ACC112 (cell line): ENCODE measurements around the gene PSMG4.

ENCODE experiments used
- H2AFZ ChIP-seq: fragments of 200-600 bp; sonication (generic); one replicate; pipeline ENCODE4 v1.6.0; 2017; ENCODE audit warnings: antibody characterized with exemption, low read length; ENCODE audit not compliant: unreplicated experiment
- H3K27ac ChIP-seq: fragments of 200-600 bp; sonication (generic); 2 replicates; pipeline ENCODE4 v1.5.1; 2014; ENCODE audit warnings: low read depth, mild to moderate bottlenecking, antibody characterized with exemption, low read length, moderate library complexity
- H3K27me3 ChIP-seq: fragments of 200-600 bp; sonication (generic); 2 replicates; pipeline ENCODE4 v1.6.1; 2014; ENCODE audit warnings: mild to moderate bottlenecking, antibody characterized with exemption, low read length, moderate library complexity, mixed read lengths; ENCODE audit not compliant: insufficient read depth
- H3K36me3 ChIP-seq: fragments of 200-600 bp; sonication (generic); 2 replicates; pipeline ENCODE4 v1.6.1; 2016; ENCODE audit warnings: mild to moderate bottlenecking, antibody characterized with exemption, low read length, moderate library complexity, mixed read lengths; ENCODE audit not compliant: insufficient read depth
- H3K4me1 ChIP-seq: fragments of 200-600 bp; sonication (generic); one replicate; pipeline ENCODE4 v1.6.1; 2016; ENCODE audit warnings: low read length, mixed read lengths; ENCODE audit not compliant: insufficient read depth, unreplicated experiment, control insufficient read depth
- H3K4me3 ChIP-seq: fragments of 200-600 bp; sonication (generic); 2 replicates; pipeline ENCODE4 v1.5.1; 2014; ENCODE audit warnings: mild to moderate bottlenecking, low read depth, low read length
- H3K79me2 ChIP-seq: fragments of 200-600 bp; sonication (generic); one replicate; pipeline ENCODE4 v1.6.0; 2016; ENCODE audit warnings: low read length; ENCODE audit not compliant: control insufficient read depth, unreplicated experiment, insufficient read depth

Gene PSMG4

GRCh38 chr6:3258720-3259490 is at the start of gene PSMG4:
TSS of gene PSMG4 (plus strand) at chr6:3258947. CDS start at chr6:3259023, 76 bp downstream.
- Histone ChIP-seq H3K27me3 (0 out of 2 replicates have a peak, but pooled peaks cover 3% of the 10 kb centered on the region), H3K27ac (no peak within 1 kb of the TSS), H3K4me3 (peak within 1 kb of the TSS; percentile 83), H3K4me1 (peaks cover 12% of the 10 kb centered on the region), H3K79me2 (peaks cover 48% of the 10 kb centered on the region), H3K36me3 (no peaks in the 10 kb centered on the region), H2AFZ (peak within 1 kb of the TSS; percentile 89)

- peak overlapping the region; percentile 70 for H2AFZ ChIP-seq
- peak overlapping the region; percentile 97 for H3K27ac ChIP-seq
Measured at GRCh38 chr6:3209114-3210023, 49.4 kb upstream of the PSMG4 start.

GRCh38 chr6:3210024-3210610 is 48.6 kb upstream of the PSMG4 start:
- H2AFZ ChIP-seq: no peak overlapping the region

More at GRCh38 chr6:3209114-3210023, 49.4 kb upstream of the PSMG4 start:
- Histone ChIP-seq H3K4me1 (peaks cover 40% of the 10 kb centered on the region), H3K27me3 (no peaks in the 10 kb centered on the region), H3K4me3 (peak overlapping the region; percentile 73), H3K36me3 (no peaks in the 10 kb centered on the region), H3K79me2 (no peaks in the 10 kb centered on the region)

GRCh38 chr6:3211681-3212080 is 47.1 kb upstream of the PSMG4 start:
- H3K4me3 ChIP-seq: no peak overlapping the region

More at GRCh38 chr6:3210024-3210610, 48.6 kb upstream of the PSMG4 start:
- H3K36me3 ChIP-seq: no peaks in the 10 kb centered on the region
- no peaks in the 10 kb centered on the region for H3K79me2 ChIP-seq
- no peaks in the 10 kb centered on the region for H3K27me3 ChIP-seq
- peak overlapping the region; percentile 97 for H3K27ac ChIP-seq
- peaks cover 46% of the 10 kb centered on the region for H3K4me1 ChIP-seq
- H3K4me3 ChIP-seq: no peak overlapping the region

DNA sequence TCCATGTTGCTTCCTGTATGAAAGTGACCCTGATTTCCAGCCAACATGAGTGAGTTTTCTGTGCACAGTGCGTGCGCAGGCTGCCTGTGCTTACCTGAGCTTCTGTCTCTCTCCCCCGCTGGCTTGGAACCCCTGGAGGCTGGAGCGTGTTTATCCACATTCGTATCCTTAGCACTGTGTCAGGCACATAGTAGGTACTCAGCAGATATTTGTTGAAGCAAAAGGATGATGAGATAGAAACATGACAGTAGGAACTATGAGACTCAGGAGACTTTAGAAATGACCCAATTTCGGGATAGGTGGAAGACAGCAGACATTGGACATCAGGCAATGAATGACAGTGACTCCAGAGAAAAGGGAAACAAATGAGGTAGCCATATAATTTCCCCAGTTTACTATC is 46.5 kb upstream of the PSMG4 start:
- Histone ChIP-seq H2AFZ (no peak overlapping the region), H3K4me1 (peaks cover 39% of the 10 kb centered on the region), H3K27me3 (peaks cover 11% of the 10 kb centered on the region), H3K27ac (no peak overlapping the region), H3K4me3 (no peak overlapping the region), H3K79me2 (no peaks in the 10 kb centered on the region), H3K36me3 (no peaks in the 10 kb centered on the region)

More at GRCh38 chr6:3211681-3212080, 47.1 kb upstream of the PSMG4 start:
- Histone ChIP-seq H3K4me1 (peaks cover 39% of the 10 kb centered on the region), H3K36me3 (no peaks in the 10 kb centered on the region), H3K27me3 (peaks cover 8% of the 10 kb centered on the region; the same call in 1 of the 2 replicates), H3K79me2 (no peaks in the 10 kb centered on the region), H2AFZ (no peak overlapping the region), H3K27ac (no peak overlapping the region)

- Histone ChIP-seq H3K27me3 (peaks cover 21% of the 10 kb centered on the region), H3K4me1 (peaks cover 30% of the 10 kb centered on the region), H2AFZ (no peak overlapping the region), H3K27ac (no peak overlapping the region), H3K36me3 (no peaks in the 10 kb centered on the region), H3K4me3 (no peak overlapping the region), H3K79me2 (no peaks in the 10 kb centered on the region)
Measured at GRCh38 chr6:3213334-3213695, 45.4 kb upstream of the PSMG4 start.

- H3K27ac ChIP-seq: no peak overlapping the region
Measured at GRCh38 chr6:3214898-3215297, 43.8 kb upstream of the PSMG4 start.

DNA sequence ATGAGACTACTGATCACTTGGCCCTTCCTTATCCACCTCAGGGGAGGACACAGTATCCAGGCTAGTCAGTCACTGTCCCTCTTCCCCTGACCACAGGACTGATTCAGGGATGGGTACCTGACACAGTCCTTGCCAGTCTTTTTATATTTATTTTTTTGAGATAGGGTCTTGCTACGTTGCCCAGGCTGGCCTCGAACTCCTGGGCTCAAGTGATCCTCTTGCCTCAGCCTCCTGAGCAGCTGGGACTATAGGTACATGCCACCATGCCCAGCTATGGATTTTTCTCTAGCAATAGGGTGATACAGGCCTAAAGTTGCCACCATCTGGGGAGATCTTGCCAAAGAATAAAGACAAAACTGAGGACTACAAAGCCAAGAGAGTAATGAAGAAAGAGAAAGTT is 41.5 kb upstream of the PSMG4 start:
- Histone ChIP-seq H3K79me2 (no peaks in the 10 kb centered on the region), H3K27me3 (peaks cover 53% of the 10 kb centered on the region), H3K36me3 (no peaks in the 10 kb centered on the region), H3K27ac (no peak overlapping the region), H3K4me3 (no peak overlapping the region), H2AFZ (no peak overlapping the region), H3K4me1 (peaks cover 7% of the 10 kb centered on the region)

More at GRCh38 chr6:3214898-3215297, 43.8 kb upstream of the PSMG4 start:
- Histone ChIP-seq H3K4me1 (peaks cover 18% of the 10 kb centered on the region), H3K27me3 (peaks cover 36% of the 10 kb centered on the region), H3K79me2 (no peaks in the 10 kb centered on the region), H3K4me3 (no peak overlapping the region), H3K36me3 (no peaks in the 10 kb centered on the region), H2AFZ (no peak overlapping the region)

DNA sequence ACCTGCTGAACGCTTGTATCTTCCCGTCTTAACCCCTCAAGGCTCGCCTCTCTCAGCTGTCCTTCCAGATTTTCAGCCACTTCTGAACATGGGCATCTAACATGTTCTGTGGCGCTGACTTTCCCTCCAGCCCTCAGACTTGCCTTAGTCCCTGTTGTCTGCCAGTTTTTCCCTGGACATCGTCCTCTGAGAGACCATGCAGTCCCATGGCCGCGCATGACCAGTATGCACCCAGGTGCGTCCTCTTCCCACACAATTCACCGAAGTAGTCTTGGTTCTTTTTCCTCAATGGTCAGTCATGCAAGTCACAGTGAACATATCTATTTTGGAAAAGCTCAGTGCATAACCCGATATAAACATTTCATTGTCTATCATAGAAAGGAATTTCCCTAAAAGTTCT is 40.5 kb upstream of the PSMG4 start:
- no peak overlapping the region for H3K4me3 ChIP-seq
- H3K4me1 ChIP-seq: peaks cover 7% of the 10 kb centered on the region
- H3K27me3 ChIP-seq: peaks cover 62% of the 10 kb centered on the region

DNA sequence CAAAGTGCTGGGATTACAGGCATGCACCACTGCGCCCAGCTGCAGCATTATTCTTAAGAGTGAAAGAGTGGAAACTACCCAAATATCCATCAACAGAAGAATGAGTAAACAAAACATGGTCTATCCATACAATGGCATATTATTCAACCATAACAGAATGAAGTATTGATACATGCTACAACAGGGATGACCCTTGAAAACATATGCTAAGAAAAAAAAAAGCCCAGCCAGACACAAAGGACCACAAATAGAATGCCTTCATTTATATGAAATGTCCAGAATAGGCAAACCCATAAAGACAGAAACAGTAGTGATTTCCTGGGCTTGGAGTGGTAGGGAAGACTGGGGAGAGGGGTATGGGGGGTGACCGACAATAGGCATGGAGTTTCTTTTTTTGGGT is 38.4 kb upstream of the PSMG4 start:
- Histone ChIP-seq H3K27me3 (peaks cover 71% of the 10 kb centered on the region), H3K4me3 (no peak overlapping the region), H3K4me1 (no peaks in the 10 kb centered on the region), H3K27ac (no peak overlapping the region), H3K79me2 (no peaks in the 10 kb centered on the region), H3K36me3 (no peaks in the 10 kb centered on the region), H2AFZ (no peak overlapping the region)

More for the DNA sequence above, 40.5 kb upstream of the PSMG4 start:
- Histone ChIP-seq H3K79me2 (no peaks in the 10 kb centered on the region), H3K27ac (no peak overlapping the region), H2AFZ (no peak overlapping the region), H3K36me3 (no peaks in the 10 kb centered on the region)
